ENCODE measurements around the gene LBH. TPM values are rescaled to one million over a fixed set of nuclear protein-coding genes. Genes with fewer than 3 reads are reported as not detected.
A peak's percentile ranks its signal among the peaks of the same experiment; 100 is the strongest.

Gene LBH
- total and polyA plus RNA-seq, 2 experiments from 2014 or later, result 17.5 to 30.3 TPM

- TF ChIP-seq REST (IDR thresholded peaks at IDR 0.05; ENCODE audit: unreplicated experiment), result no peak
- no peak for TF ChIP-seq CTCF (conservative IDR thresholded peaks at IDR 0.05; ENCODE audit: low read depth in 2 of 2)
Measured at GRCh38 chr2:30300122-30300455, 68.8 kb downstream of the LBH start (continued).

- no peaks in the 10 kb centered on the region for H4K20me1 ChIP-seq (replicated peaks; ENCODE audit: insufficient read depth)
- DNase-seq (ENCODE audit: low spot score), result peak; percentile 26
- Mint-ChIP-seq H3K4me1 (peaks cover 29% of the 10 kb centered on the region), H3K4me3 (no peak overlapping the region), H3K27ac (no peak overlapping the region), H3K36me3 (ENCODE audit: low read depth) (no peaks in the 10 kb centered on the region), H3K27me3 (ENCODE audit: insufficient read depth, low read depth, poor library complexity) (peaks cover 8% of the 10 kb centered on the region), H3K9me3 (no peaks in the 10 kb centered on the region; the same call in 2 of the 3 replicates)
- no peaks in the 10 kb centered on the region for H3K27me3 ChIP-seq (ENCODE audit: insufficient read depth)
- H3K27ac ChIP-seq (ENCODE audit: low read depth), result no peak overlapping the region
- ATAC-seq, result peak; percentile 24
- TF ChIP-seq ZNF114 (CRISPR knock-in tag; IDR thresholded peaks at IDR 0.05) (no peak), EZH2 (IDR thresholded peaks at IDR 0.05; ENCODE audit: low read depth, unreplicated experiment) (no peak), CTCF (conservative IDR thresholded peaks at IDR 0.05; ENCODE audit: low read depth in 2 of 2) (no peak), POLR2AphosphoS5 (IDR thresholded peaks at IDR 0.05; ENCODE audit: low read depth) (no peak), NANOG (IDR thresholded peaks at IDR 0.05; ENCODE audit: borderline replicate concordance) (no peak)
- H2AFZ ChIP-seq, result no peak overlapping the region
- H3K36me3 ChIP-seq (ENCODE audit: insufficient read depth), result no peaks in the 10 kb centered on the region
- H3K79me2 ChIP-seq (replicated peaks; ENCODE audit: insufficient read depth), result no peaks in the 10 kb centered on the region
- H3K4me2 ChIP-seq, result peak overlapping the region; percentile 67
- peaks cover 29% of the 10 kb centered on the region for H3K4me1 ChIP-seq (ENCODE audit: insufficient read depth)
- no peak overlapping the region for H3K4me3 ChIP-seq
- H3K9me2 ChIP-seq (ENCODE audit: insufficient read depth), result no peaks in the 10 kb centered on the region
- H3F3A ChIP-seq (replicated peaks; ENCODE audit: low read depth), result no peaks in the 10 kb centered on the region
Measured at GRCh38 chr2:30300456-30301221, 69.3 kb downstream of the LBH start.
